GM19351 (cell line): ENCODE measurements around the gene TMEM26.

ENCODE experiments used
- ATAC-seq: cut with Tn5 transposase; IDR thresholded peaks from one replicate; pipeline ENCODE4 v1.9.1; 2021; ENCODE audit warnings: mild to moderate bottlenecking, moderate library complexity; ENCODE audit not compliant: unreplicated experiment

Gene TMEM26

DNA sequence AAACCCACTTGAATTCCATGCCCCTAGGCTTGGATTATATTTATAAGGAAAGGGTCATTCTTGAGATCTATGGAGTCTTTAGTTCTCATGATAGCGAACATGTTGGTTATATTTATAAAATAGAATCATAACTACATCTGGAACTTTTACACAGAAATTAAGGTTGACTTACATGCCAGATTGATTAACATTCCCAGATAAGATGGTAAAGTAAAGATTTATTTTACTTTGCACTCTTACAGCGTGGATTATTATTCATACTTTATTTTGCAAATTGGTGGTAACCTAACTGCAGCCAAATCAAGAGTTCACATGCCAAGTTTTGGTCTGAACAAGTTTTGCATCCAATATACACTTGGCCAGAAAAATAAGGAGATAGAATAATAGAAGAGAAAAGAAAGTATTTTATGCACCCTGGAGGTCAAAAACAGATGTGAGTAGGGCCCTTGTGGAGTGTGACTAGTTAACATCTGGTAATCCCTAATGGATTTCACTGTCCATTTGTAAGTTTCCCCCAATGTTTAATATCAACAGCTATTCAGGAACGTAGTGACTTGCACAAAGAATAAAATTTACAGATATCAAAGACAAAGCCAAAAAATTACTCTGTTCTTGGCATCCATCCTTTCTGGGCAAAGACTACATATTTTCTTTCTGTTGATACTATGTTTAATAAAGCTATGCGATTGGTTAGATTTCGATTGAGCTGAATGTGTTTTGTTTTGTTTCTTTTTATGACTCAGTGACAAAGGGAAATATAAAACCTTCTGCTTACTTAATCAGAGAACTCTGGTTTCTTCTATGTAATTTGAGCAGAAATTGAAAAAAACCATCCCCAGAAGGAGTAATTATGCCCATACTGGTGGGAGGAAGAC lies 10.1 kb upstream of the TMEM26 start:
- ATAC-seq: no peak

DNA sequence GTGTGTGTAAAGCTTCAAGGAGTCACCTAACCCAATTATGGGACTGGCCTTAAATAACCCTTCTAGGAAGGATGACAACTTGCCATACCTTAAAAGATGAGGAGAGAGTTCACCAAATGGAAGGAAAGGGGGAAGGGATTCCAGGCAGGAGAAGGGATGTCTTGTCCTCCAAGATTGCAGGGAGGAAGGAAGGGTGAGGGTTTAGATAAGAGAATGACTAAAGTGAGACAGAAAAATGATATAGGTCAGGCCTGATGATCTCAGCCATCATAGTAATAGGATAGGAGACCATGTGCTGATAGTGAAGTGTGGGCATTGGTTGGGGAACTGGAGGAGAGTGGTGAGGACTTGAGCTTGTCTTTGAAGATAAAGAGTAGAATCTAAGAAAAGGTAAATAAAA lies 7.7 kb upstream of the TMEM26 start:
- no peak for ATAC-seq

DNA sequence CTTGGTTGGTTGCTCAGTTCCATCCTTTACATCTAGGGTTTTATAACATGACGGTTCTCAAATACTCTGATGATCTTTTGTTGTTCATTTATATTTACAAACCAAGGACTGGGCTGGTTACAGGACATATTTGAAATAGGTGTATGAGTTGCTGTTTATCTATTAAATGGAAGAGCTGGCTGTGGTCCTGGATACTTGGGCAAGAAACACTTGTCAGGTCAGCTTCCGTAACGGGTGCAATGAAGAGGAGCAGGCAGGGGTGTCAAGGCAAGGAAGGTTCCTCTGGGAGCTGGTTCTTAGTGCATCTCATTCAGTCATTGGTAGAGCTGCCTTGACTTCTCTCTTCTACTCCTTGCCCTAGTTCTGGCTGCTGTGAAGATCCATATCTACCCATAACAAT lies 4.8 kb upstream of the TMEM26 start:
- ATAC-seq: no peak

DNA sequence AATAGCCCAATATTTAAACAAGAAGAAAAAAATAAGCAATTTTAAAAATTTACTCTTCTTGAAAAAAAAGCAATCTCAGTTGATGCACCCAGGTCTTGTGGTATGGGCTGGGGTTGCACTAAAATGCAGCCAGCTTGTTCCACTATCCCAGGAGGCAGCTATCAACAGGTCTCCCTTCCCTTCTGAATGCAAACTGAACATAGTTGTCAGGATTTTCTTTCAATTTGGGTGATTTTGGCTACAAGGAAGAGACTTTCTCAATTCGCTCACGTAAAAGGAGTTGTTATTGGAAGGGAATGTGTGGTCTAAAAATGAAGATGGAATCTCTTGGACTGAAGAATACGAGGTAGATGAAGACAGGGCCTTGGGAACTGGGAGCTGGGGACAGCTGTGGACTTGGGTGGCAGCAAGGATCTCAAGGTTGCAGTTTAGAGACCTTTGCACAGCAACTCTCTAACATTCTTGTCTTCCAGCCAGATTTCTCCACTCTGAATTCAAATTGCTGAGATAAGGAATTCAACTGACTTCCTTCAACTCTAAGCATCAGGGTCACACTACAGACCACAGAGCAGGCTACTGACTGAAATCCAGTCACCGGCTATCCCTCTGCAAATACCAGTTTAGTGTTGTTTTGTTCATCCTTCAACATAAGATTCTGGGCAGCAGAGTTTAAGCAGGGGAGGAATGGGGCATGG lies 3.1 kb upstream of the TMEM26 start:
- ATAC-seq: no peak

DNA sequence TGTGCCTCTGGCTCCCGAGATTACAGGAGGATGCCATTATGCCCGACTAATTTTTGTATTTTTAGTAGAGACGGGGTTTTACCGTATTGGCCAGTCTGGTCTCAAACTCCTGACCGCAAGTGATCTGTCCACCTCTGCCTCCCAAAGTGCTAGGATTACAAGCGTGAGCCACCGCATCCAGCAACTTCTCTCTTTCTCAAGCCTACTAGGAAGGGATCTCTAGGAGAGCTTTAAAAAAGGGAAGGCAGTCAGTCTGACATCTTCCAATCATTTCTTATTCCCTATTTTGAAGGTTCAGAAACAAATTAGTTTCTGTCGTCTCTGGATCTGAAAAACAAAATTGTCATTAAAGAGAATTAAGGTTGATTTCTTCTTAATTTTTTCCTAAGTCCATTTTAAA lies 2.5 kb upstream of the TMEM26 start:
- no peak for ATAC-seq

DNA sequence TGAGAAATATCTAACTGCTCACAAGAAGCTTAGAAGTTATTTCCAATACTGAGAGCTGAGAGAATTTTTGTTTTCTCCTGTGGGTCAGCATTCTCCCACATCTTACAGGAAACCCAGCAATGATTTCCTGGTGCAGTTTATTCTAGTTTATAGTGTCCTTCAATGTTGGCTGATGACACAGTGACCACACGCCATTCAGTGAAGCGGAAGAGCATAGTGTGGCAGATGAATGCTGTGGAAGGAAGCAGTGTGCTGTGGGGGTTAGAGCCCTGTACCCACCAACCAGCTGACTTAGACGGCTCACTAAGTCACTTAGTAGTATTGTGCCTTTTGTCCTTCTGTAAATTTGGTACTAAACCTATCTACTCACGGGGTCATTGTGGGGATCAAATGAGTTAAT lies 1.4 kb upstream of the TMEM26 start:
- no peak for ATAC-seq

DNA sequence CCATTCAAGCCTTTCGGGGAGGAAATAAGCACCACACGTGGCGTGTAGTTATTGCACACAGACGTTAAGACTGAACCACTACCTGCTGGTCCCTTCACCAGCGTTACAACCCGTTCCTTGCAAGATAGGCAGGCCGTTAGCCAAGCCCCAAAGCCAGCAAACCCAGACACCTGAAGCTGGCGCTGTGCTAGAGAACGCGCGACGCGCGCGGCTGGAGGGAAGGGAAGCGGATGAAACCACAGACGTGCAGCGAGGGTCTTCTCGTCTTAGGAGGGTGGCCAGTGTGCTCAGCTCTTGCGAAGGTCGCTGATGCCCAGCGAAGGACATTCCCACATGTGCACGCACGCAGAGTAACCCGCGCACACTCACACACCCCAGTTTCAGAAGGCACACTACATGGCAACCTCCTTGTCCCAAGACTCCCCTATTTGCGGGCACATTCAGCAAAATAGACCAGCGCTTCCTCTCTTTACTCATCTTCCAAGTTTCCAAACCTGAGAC lies 980 bp downstream of the TMEM26 start:
- no peak for ATAC-seq

DNA sequence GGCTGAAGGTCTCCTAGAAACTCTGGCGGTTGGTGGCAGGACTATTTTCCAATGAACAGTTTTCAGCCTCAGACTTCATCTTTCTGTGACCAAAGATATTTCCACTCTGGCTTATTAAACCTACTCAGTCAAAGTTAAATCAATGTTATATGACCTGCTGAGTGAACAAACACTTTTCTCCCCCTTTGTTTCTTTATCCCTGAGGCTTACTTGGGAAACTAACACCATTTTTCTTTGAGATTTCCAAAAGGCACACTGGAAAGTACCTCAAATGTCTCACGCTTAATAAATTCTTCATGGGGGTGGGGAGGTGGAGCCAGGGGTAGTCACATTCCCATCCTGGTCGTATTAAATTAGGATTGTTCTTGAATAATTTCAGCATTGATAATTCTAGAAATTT lies 1.8 kb downstream of the TMEM26 start:
- ATAC-seq: no peak

DNA sequence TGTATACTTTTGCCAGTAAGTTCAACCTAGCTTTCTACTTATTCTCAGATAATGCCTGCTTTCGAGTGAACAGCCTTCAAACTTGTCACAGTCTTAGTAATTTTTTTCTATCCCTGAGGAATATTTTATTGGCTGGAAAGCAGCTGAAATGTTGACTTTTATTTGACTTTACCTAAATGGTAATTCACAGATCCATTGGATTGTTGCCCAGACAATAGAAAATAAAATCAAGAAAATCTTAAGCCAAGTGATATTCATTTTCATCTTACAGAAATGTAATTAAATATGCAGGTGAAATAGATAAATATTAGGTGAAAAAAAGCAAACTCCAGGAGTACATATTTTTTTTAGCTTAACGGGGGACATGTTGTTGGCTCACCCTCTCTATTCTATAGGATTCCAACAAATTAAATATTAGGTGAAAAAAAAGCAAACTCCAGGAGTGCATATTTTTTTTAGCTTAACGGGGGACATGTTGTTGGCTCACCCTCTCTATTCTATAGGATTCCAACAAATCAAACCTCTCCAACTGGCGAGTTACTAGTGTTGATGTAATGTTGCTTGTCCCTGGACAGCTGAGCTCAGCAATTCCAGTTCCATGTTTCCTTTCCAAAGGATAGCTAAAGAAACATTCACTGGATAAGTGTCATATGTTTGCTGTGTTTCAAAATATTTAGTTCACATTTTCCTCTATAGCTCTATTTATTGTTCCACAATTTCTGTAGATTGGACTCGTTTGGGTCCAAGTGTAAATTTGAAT lies 4.2 kb downstream of the TMEM26 start:
- ATAC-seq: no peak

DNA sequence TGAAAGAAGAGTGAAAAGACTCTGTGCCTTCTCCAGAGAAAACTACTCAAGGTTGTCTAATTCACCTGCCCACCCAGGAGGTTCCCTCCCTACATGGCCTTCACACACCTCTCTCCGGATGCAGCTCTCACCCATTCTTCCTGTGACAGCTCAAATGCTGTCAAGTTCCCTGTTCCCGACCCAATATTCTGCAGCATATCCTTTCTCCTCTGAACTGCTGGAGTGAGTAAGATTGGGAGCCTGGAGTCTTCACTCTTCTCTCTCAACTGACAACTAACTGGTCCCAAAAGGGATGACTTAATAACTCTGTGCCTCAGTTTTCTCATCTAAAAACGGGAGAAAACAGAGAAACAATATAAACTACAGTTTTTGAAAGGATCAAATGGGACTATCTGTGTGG lies 5.1 kb downstream of the TMEM26 start:
- no peak for ATAC-seq

DNA sequence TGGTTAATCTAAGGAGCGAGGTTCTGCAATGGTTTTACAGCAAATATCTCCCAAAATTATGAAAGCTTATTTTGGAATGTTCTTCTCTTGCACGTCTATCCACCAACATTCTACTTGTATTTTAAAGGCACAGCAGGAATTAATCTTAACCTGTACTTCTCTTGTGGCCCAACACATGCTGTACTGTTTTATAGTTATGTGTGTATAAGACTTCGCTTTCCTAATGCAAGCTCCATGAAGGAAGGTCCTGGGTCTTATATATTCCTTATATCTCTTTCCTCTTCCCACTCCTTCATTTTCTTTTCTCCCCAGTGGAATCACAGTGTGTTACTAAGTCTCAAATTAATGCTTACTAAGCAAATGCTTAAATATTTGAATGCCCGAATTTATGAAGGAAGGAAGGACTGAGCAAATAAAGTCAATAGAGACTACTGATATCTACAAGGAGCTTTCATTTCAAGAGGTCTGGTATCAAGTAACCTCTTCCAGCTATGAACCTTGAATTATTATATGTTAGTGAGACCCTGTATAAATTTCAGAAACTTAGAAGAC lies 14.0 kb downstream of the TMEM26 start:
- ATAC-seq: no peak

DNA sequence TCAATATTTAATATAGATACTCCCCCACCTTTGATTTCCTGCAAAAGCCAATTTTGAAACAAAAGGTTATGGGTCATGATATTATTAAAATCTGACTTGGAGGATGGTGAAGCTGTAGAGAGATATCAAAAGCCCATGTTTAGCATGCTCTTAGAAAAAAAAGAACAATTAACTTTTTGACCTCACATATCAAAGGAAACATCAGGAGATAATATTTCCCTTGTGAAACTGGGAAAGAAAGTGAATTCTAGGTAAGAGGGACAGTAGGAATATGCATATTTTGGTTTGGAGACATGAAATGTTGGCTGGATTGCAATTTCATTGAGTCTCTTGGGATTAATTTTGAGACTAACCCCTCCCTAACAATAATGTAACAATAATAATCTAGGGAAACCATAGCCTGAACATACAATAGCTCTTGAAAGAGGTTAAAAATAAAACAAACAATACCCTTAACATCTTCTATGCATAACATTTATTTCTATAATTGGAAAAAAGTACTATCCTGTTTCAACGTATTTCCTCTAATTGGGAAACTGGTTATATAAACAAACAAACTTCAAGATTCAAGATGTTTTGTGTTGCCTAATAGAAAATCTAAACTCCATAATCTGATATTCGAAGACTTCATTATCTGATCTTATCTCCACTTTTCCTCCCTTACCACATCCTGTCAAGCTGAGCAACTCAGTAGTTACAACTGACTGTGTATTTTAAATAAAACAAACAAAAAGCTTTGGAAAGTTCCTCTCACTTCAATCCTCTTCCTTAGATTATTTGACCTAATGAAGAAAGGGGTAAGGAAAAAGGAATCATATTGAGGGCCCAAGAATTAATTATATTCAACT lies 14.8 kb downstream of the TMEM26 start:
- ATAC-seq: no peak

DNA sequence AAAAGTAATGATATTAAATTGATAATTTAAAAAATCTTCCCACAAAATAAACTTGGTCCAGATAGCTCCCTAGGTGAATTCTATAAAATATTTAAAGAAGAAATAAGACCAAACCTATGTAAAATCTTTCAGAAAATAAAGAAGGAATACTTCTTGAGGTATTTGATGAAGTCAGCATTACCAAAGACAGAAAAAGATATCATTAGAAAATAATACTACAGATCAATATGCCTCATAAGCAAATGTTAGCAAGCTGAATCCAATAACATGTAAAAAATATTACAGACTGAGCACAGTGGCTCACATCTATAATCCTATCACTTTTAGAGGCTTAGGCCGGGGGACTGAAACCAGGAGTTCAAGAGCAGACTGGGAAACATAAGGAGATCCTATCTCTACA lies 30.0 kb downstream of the TMEM26 start:
- ATAC-seq: no peak

DNA sequence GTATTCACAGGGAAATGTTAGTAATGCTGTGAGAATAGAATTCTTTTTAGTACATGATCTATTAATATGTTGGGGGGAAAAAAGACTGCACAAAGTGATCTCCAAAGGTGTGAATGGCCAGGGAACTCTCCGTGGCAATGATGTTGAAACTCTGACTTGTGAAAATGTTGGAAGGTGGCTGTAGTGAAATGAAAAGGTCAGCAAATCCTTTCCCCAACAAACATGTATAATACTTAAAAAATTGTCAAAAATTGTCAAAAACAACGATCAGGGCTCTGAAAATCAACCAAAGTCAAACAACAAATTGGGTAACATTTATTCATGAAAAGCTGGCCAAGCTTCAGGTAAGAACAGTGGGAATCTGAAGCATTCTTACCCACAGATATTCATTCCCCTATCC lies 35.5 kb downstream of the TMEM26 start:
- no peak for ATAC-seq

DNA sequence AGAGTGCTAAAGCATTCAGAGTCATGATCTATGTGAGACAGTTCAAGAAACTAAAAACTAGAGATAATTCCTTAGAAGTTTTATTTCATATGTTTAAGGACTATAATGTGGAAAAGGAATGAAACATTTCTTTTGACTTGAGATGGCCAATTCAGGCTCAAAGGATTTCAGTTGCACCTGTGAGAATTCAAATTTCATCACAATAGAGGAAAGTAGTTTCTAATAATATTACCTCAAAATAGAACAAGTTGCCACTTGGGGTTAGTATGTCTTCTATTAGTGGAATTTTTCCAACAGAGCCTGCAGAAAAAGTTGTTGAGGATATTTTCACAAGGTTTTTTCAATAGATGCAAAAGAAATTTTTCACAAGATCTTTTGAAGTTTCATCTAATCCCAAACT lies 37.4 kb downstream of the TMEM26 start:
- no peak for ATAC-seq

DNA sequence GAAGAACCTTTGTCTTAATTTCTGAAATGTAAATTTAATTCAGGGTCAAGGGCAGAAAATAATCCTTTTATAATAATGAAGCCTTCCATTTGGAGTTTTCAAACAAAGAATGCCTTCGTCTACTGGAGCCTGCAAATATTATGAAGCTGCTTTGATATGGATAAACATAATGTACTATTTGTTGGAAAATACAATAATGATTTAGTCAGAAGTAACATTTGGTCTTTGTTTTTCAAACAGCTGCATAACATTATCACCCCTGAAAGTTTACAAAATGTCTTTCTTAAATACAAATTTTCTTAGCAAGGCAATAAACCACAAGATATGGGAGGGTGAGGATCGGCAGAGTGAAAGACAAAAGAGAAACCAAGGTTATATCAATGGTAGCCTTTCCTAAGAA lies 41.5 kb downstream of the TMEM26 start:
- no peak for ATAC-seq

DNA sequence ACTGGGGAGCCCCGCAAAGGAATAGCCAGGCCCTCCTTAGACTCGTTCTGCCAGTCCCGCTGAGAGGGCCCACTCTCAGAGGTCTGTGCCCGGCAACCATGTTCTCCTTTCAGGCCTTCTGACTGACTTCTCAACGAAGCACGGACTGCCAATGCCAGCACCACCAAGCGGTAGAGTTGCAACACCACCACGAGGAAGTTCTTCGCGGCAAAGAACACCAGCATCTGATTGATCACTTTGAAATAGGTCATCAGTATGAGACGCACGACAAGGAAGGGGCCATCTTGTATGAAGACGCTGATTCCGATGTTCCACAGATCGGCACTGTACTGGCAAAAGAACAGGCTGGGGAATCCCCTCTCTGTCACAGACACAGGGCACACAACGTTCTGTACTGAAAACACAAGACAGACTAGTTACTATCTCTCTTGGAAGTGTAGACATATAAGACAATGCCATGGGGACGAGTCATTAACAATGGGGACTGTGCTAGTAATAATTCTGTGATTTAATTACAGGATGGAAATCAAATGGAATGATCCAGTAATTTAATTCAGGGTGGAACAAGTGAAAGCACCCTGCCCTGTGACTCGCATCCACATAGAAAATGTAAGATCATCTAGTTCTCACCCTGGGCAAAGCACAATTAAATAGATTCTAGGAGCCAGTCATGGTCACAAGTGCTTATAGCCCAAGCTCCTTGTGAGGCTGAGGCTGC lies 42.7 kb downstream of the TMEM26 start:
- ATAC-seq: no peak

DNA sequence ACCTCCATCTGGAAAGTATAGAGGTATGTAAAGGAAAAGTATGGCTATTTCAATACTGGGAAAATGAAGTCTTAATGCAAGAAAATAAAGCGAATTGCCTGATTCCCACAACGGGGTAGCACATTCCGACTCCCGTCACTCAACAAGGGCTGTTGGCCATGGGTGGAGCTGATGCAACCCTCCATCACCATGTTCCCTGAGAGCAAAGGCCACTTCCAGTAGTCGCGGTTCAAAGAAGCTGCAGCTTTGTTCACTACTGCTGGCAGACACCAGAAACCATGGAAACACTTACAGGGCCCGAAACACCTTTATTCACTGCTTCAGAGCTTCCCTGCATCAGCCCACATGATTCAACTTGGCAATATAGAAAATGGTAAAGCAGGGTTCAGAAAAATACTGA lies 44.0 kb downstream of the TMEM26 start:
- no peak for ATAC-seq

DNA sequence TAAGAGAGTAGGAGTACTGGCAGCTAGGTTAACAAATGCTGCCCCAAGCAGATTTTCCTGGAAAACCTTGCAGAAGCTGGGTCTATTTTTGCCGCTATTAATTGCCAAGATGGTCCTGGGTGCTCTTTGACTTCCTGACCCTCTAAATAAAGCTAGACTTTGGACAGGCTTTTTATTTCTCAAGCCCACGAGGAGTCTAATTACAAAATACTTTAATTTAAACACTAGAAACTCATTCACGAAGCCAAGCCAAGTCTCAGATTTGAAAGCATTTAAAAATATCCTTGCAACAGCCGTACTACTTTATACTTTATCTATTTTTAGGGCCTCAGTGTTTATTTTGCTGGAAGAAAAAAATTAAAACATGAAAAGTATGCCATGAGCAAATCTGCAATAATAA lies 45.1 kb downstream of the TMEM26 start:
- no peak for ATAC-seq

DNA sequence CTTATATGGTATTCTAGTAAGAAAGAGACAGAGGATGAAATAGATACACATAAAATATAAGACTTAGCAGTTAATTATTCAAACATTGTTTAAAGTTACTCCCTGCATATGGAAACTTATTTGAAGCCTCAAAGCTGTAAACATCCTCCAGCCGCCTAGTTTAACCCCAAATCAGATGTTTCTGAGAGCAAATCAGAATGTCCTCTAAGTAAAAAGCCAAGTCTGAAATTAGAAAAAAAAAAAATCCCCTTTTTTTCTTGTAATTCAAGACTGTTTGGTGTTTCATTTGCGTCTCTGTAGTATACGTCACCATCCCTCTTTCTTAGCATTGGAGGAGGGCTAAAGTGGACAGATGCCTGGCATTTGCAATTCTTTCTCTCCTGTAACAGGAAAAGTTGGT lies 46.4 kb downstream of the TMEM26 start:
- no peak for ATAC-seq
